LNCAP (cell line): ENCODE measurements around the gene PERCC1.

Experiments
- CTCF ChIP-seq: fragments of 450-650 bp; IDR thresholded peaks from 2 replicates; pipeline ENCODE4 v1.5.1; 2017; ENCODE audit warnings: mild to moderate bottlenecking

PERCC1 gene

DNA sequence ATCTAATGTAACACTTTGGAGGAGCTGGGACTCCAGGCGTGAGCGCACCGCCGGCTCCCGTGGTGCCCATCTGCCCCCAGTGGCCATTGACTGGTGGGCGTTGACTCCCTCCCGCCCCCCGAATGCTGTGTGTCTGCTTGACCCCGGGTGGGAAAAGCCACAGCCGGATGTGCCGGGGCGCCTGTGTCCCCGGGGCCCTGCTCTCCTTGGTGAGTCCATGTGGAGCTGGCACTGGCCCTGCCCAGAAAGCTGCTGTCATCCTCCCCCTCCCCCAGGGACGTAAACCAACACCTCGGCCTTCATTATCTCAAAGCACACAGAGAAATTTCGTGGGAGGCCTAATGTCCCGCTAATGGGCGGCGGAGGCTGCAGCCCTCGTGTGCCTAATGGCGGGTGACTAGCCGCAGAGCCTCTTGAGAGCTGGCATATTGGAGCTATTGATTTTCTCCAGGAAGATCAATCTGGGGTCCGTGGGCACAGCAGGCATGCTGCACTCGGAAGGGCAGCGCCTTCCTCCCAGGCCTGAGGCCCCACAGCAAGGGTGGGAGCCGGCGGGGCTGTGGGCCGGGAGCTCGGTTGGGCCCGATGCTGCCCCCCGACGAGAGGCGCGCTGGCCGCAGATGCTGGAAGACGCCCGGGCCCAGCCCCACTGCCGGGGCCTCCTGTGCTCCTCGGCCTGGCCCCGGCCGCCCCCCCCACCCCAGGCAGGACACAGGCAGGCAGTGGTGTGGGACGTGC, 4.0 kb upstream of the PERCC1 start:
- TF ChIP-seq CTCF = no peak

- no peak for TF ChIP-seq CTCF
Measured at GRCh38 chr16:1427473-1428461, 3.1 kb upstream of the PERCC1 start.

DNA sequence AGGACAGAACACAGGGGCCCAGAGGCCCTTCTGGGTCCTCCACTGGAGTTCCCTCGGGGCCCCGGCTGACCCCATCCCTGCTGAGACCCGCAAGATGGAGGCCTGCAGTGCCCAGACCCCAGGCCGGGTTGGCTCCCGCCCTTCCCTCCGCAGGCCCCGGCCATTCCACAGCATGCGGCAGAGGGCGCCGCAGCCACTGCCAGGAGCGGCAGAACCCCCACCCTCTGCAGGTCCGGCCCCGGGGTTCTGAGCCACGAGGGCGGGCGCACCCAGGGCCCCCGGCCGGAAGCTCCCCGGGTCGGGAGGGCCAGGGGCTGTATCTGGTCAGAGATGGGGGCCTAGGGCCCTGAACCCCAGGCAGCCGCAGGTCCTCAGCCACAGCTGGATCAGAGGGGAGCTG, 2.4 kb upstream of the PERCC1 start:
- TF ChIP-seq CTCF = no peak

- TF ChIP-seq CTCF = no peak
Measured at GRCh38 chr16:1429012-1429411, 1.9 kb upstream of the PERCC1 start.

DNA sequence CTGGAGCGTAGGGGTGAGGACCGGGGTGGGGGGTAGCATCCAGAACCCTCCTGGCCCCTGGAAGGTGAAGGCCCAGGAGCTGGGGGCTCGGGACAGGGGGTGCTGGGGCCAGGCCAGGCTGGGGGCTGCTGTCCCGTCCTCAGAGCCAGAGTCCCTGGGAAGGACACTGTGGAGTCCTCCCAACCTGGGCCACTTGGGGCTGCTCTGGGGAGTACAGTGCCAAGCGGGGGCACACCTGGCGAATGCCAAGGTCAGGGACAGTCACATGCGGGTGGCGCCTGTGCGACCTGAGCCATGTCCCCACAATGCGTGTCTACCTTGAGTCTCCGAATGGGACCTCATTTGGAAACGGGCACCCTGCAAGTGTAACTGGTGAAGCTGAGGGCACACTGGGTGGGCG, 1.2 kb upstream of the PERCC1 start:
- no peak for TF ChIP-seq CTCF

DNA sequence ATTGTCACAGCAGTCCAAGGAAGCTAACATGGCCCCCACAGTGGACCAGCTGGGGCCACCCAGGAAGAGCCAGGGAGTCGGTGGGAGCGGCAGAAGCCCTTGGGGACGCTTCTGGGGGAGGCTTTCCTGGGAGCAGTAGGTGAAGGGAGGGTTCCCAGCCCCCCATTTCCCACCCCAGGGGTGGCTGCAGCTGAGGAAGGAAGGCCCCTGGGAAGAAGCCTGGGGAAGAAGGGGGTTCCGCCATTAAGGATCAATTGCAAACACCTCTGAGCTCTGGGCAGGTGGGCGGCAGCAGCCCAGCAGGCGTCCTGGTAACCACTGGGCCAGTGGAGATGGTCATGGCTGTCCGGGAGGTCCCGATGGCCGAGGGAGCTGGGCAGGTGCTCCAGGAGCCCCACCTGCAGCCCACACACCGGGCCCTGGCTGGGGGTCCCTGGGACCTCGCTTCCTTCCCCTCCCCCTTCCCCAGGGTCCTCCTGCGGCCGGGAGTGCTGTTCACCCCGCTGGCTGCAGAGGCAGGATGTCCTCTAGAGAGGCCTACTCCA, 592 bp upstream of the PERCC1 start:
- no peak for TF ChIP-seq CTCF

GRCh38 chr16:1431497-1432270, 806 bp downstream of the PERCC1 start:
- no peak for TF ChIP-seq CTCF
